GM15510 (cell line): Measurements from ENCODE around the gene FIGNL1.

ENCODE experiments used
- POLR2A ChIP-seq: IDR thresholded peaks from 3 replicates; pipeline ENCODE4 v1.6.1; 2011; ENCODE audit warnings: borderline replicate concordance; ENCODE audit not compliant: insufficient read length; ENCODE audit errors: extremely low read depth

FIGNL1 gene

DNA sequence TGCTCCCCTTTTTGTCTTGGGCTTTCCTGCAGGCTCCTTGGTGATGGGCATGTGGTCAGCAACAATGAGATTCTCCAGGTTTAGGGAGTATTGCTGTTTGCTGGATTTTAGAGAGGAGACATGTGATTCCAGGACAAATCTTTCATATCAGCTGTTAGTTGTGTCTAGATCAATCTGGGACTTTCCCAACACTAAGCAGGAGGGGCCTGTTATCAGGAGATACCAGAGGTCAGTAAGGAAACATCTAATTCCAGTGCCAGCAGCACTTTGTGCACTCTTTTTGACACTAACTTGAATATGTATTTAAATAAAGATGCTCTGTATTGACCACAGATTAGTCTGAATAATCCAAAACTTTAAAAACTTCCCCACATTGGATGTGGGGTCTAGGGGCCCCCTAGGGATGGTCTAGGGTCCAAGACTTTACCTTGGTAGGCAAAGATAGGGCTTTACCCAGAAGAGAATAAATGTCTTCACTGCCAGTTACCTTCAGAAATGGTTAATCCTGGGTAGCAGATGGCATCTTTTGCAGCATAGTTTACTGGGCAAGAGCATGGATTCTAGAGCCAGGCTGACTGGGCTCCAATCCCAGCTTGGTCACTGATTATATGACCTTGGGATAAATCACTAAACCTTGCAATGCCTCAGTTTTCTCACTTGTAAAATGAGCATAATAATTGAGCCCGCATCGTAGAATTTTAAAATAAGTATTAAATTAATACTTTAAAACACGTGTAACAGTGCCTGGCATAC, 6.4 kb upstream of the FIGNL1 start:
- no peak for TF ChIP-seq POLR2A

DNA sequence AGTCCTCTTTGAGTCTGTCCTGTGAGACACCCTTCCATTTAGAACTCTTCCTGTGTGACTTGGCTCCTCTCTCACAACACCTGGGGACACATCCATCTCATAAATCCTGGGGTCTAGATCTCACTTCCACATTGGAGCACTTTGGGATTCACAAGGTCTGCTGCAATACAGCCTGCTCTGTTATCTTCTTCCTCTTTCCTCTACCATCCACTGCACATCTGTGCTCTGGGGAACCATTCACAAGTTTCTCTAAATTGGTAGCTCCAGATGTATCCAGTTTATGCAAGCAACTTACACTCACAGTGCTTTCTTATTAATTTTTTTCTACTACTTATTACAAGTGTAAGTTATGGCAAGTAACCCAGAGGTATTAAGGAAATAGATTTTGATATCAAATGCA, 5.5 kb upstream of the FIGNL1 start:
- no peak for TF ChIP-seq POLR2A

DNA sequence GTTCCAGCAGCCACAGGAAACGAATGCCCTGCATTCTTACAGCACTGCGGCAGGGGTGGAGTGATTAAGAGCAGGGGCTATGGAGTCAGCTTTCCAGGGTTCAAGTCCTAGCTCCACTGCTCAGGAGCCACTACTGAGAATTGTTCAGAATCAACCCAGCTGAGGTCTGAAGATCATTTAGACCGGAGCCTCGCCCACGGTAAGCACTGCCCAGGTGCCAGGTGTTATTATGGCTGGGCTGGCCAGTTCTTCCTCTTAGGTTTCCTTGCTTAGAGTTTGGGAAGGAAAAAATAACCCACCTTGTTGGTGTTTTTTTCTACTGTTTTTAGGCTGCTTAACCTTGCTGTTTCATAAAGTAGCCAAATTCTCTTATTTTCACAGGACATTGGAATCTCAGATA, 4.8 kb upstream of the FIGNL1 start:
- no peak for TF ChIP-seq POLR2A

DNA sequence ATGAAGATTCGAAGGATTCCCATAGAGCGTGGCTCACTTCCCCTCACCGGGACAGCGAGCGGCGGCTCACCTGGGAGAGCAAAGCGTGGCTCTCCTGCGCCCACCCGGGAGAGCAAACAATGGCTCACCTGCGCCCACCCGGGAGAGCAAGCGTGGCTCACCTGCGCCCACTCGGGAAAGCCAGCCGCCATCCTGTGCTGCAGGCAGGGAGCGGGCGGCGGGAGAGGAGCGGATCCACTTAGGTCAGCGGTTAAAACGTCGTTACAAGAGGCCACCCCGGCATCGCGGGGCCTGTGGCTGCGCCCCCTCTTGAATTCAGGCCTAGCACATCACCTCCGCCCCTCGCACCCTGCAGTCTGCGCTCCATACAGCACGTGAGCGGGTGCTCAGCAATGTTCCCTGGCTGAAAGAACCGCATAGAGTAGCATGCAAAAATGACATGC, 461 bp upstream of the FIGNL1 start:
- no peak for TF ChIP-seq POLR2A

DNA sequence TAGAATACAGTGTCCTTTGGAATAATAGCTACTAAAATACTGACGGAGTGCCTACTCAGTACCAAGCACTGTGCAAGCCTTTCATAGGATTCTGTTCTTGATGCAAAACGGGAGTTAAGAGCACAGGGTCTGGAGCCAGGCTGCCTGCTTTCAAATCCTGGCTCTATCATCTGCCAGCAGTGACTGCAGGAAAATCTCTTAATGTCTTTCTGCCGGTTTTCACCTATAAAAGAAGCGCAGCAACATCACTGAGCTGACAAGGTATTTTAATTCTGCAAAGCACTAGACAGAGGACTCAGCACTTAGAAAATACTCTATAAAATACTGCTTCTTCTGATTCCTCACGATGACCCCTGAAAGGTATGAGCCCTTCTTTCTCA, 659 bp downstream of the FIGNL1 start:
- no peak for TF ChIP-seq POLR2A

DNA sequence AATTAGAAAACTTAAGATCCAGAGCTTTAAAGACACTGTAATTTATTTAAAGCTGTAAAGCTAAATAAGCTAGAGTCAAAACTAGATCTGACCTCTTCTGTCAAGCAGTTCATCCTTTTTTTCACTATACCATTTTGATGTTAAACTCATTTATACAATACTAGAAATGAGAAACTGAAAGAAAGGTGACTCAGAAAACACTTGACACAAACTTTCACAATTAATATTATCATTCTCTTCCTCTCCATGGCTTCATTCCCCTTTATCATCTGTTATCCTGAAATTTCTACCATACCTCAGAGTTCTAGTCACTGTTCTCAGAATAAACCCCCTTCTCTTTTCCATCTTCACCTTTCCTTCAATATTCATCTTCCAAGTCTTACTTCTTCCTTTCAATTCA, 1.3 kb downstream of the FIGNL1 start:
- no peak for TF ChIP-seq POLR2A

DNA sequence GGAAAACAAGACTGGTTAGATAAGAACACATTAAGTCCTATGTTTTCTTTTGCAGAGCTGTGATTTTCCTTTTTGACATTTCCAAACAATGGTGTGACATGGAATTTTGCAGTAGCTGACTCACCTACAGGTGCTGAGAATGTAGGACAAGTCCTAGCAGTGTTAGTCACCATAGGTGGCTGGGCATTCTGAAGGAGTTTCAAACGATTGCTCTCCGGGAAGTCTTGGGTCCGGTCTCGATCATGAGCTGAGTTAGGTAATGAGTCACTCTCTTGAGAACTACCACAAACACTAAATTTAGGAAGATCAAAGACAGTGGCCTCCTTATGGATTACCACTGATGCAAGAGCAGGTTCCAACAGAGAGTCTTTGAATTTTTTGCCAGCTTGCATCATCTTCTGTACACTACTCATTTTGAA, 3.6 kb downstream of the FIGNL1 start:
- TF ChIP-seq POLR2A: no peak

DNA sequence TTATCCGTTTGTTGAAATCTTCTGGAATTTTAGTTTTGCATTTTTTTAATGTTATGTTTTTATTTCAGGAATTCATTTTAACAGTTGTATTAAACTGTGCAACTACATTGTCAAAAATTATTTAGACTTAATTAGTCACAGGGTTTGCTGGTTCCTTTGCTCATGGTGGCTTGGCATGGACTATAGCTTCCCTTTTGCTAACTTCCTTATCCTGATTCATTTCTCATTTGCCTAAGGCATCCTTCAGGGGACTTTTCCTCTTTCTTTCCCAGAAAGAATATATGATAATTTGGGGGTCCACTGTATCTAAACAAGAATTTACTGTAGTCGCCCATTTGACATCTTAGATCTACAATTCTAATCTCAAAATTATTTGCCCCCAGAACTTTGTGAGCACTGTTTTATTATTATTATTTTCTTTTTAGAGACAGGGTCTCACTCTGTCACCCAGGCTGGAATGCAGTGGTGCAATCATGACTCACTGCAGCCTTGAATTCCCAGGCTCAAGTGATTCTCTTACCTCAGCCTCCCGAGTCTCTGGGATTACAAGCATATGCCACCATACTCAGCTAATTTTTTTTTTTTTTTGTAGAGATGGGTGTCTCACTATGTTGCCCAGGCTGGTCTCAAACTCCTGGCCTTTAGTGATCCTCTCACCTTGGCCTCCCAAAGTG, 13.9 kb downstream of the FIGNL1 start:
- TF ChIP-seq POLR2A: no peak

DNA sequence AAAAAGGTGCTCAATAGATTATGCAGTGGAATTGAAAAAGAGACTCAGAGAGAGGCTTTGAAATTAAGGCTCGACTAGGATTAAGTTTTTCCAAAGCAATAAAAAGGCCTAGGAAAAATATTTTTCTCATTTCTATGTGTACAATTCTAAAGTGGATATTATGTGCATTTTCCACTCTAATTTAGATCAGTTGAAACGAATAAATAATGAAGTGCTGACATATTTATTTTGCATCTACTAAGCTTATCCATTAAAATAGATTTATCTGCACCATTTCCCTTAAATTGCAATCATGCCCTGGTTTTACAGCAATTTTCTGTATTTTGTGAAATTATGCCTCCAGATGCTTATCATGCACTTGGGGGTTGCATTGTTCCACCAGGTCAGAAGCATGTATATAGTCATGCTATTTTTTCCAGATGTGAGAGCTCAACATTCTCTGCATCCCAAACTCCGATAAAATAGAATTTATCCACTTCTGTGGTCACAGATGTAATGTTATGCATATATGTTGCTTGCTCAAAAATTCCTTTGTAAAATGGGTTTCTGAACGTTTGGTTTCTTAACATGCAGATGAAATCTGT, 18.3 kb downstream of the FIGNL1 start:
- no peak for TF ChIP-seq POLR2A

DNA sequence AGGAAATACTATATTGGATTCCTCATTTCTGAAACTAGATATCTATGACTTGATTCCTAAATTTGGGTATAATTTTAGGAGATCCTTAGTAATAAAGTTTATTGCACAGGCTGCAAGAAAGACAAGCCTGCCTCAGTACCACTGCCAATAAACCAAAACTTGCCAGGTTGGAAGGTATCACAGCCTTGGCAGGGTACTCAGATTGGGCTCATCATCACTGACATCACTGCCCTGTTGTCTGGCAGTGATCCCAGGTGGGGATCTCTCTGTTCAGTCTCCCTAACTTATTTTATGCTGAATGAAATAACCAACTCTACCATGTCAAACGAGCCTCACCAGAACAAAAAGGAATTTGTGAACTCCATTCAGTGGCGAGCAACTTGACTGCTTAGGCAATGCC, 18.8 kb downstream of the FIGNL1 start:
- TF ChIP-seq POLR2A: no peak

DNA sequence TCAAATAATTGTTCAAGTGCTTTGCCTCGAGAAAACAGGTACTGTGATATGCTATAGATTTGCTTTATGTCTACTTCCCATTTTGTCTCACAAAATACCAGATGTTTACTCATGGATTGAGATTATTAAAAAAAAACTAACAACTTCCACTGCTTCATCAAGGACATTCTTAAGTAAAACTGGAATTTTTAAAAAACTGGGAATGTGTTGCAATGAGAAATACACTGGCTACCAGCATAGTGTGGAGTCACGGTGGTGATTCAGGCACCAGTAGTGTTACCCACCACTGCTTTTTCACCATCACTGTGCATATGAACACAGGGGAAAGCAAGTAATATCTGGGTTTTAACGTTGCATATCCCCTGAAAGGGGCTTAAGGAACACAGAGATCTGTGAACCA, 21.2 kb downstream of the FIGNL1 start:
- TF ChIP-seq POLR2A: no peak

DNA sequence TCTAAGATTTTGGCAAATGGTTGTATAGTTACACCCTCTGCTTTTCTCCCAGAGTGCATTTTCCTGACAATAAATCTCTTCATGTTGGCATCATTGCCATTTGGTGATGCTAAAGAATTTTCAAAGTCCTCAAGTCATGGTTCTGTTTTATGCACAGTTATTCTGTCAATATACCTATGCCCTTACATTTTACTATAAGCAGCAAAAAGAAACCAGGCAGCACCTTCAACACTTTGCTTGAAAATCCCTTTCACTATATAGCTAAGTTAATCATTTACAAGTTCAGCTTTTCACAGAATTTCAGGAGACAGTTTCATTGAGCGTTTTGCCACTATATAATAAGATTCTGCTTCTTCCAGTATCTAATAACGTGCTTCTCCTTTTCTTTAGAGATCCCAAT, 22.6 kb downstream of the FIGNL1 start:
- no peak for TF ChIP-seq POLR2A

DNA sequence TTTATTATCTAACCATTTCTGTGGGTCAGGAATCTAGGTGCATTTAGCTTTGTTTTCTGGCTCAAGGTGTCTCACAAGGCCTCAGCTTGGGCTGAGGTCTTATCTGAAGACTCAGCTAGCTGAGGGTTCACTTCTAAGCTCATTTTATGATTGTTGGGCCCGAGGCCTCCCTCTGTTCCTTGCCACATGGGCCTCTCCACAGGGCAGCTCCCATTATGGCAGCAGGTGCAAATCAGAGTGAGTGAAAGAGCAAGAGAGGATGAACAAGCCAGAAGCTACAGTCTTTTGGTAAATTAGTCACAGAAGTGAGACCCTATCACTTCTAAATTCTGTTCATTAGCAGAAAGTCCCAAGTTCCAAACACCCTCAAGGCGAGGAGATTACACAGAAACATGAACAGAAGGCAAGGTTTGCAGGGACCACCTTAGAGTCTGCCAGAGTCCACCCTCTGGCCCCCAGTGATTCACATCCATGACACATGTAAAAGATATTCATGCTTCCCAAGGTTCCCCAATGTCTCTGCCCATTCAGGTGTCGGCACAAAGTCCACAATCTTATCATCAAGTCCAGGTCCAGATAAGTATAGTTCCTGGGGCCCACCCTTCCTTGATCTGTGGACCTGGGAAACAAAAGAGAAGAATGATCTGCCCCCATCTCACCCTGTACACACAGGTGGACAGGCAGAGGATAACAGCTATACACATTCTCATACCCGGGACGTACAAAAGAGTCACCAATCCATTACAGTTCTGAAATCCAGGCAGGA, 23.7 kb downstream of the FIGNL1 start:
- no peak for TF ChIP-seq POLR2A

DNA sequence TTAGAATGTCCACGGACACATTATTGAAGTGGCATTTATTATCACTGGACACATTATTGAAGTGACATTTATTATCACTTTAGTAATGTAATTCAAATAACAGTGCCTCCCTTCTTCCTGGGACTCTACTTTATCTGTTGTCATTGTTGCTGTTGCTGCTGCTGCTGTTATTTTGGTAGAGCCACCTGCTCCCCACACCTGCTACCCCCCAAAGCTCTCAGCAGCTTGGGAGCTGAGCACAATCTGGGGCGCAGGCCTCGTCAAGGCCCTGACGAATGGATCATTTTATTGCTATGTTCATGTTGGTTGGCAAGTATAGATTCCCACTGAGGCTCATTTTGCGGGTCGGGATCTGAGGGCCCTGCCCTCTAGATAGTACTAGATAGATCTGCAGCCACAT, 24.8 kb downstream of the FIGNL1 start:
- TF ChIP-seq POLR2A: no peak

DNA sequence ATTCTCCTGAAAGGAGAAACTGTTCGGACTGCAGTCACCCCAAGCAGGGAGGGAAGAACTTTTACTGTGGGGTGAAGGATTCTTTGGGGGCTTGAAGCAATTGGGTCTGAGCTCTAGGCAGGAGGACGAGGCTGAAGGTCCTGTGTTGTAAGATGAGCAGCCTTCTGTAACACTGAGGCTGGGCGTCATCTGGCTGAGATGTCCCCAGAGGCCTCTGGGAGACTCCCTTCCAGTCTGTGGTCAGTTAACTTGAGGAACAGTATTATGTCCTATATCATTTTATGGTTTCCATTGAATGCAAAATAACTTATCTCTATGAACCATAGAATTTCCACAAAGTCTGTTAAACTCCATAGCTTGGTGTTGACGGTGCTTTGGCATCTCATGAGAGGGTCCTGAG, 26.3 kb downstream of the FIGNL1 start:
- TF ChIP-seq POLR2A: no peak
